Left ventricle myocardium inferior (tissue), 1 donor: ENCODE measurements around the gene CLSTN1. TPM values are rescaled to one million over a fixed set of nuclear protein-coding genes. Genes with fewer than 3 reads are reported as not detected.

ENCODE experiments used
- DNase-seq: peaks from one replicate; pipeline ENCODE4 v3.0.0-alpha.2; 2020
- H3K27ac ChIP-seq: fragments of 200-600 bp; replicated peaks from 2 replicates; pipeline ENCODE4 v1.8.0; 2021
- H3K27me3 ChIP-seq: fragments of 200-600 bp; 2 replicates; pipeline ENCODE4 v1.8.0; 2021; ENCODE audit warnings: low read depth
- H3K36me3 ChIP-seq: fragments of 200-600 bp; 2 replicates; pipeline ENCODE4 v1.8.0; 2021
- H3K4me1 ChIP-seq: fragments of 200-600 bp; 2 replicates; pipeline ENCODE4 v1.8.0; 2021
- H3K4me3 ChIP-seq: fragments of 200-600 bp; 2 replicates; pipeline ENCODE4 v1.8.0; 2021; ENCODE audit warnings: mild to moderate bottlenecking, moderate library complexity
- H3K9me3 ChIP-seq: fragments of 200-600 bp; replicated peaks from 2 replicates; pipeline ENCODE4 v1.8.0; 2021
- intact Hi-C: fragments of 100-400 bp; cut with micrococcal nuclease; formaldehyde crosslinking; loops from one replicate; pipeline ENCODE4 v1.11.0; 2022
- total RNA-seq: library from RNA; stranded (reverse); fragmentation: NEBNext Ultra II Directional; extraction: Animal tissue kit (Norgen Biotek cat#: 25700); gene quantifications from one replicate; pipeline ENCODE4 v1.2.1, GENCODE V29; 2021
- TF ChIP-seq, protein P1 (sequence below): fragments of 200-600 bp; IDR thresholded peaks from 2 replicates; pipeline ENCODE4 v1.8.0; 2021; ENCODE audit warnings: antibody characterized with exemption, mild to moderate bottlenecking, borderline replicate concordance
- donor health status: DM: no; HTN: yes; CAD: no; lungs with severe emphysema.

CLSTN1 gene
- total RNA-seq, 1 donor from 2014 or later: 63.5 TPM

- Histone ChIP-seq H3K4me1 (no peaks in the 10 kb centered on the region), H3K27ac (no peak overlapping the region), H3K36me3 (no peaks in the 10 kb centered on the region), H3K4me3 (no peak overlapping the region), H3K9me3 (no peaks in the 10 kb centered on the region), H3K27me3 (no peaks in the 10 kb centered on the region)
- TF ChIP-seq, protein P1, sequence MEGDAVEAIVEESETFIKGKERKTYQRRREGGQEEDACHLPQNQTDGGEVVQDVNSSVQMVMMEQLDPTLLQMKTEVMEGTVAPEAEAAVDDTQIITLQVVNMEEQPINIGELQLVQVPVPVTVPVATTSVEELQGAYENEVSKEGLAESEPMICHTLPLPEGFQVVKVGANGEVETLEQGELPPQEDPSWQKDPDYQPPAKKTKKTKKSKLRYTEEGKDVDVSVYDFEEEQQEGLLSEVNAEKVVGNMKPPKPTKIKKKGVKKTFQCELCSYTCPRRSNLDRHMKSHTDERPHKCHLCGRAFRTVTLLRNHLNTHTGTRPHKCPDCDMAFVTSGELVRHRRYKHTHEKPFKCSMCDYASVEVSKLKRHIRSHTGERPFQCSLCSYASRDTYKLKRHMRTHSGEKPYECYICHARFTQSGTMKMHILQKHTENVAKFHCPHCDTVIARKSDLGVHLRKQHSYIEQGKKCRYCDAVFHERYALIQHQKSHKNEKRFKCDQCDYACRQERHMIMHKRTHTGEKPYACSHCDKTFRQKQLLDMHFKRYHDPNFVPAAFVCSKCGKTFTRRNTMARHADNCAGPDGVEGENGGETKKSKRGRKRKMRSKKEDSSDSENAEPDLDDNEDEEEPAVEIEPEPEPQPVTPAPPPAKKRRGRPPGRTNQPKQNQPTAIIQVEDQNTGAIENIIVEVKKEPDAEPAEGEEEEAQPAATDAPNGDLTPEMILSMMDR: peak; percentile 74
- intact Hi-C loops: no loop called here
- DNase-seq: no peak
These were observed 39.1 kb downstream of the CLSTN1 start for GRCh38 chr1:9784508-9785133.

DNA sequence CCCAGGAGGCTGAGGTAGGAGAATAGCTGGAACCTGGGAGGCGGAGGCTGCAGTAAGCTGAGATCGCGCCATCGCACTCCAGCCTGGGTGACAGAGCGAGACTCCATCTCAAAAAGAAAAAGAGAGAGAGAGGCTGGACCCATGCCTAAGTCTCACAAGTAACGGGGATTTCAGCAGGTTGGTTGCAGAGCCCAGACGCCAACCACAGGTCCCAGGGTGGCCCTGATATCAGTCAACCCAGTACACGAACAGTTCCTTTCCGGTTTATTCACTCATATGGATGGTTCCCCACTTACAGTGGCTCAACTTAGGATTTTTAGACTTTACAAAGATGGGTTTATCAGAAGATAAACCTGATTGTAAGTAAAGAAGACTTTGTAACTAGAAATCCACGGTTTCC, 40.9 kb downstream of the CLSTN1 start:
- Histone ChIP-seq H3K4me3 (no peak overlapping the region), H3K27ac (no peak overlapping the region), H3K36me3 (no peaks in the 10 kb centered on the region), H3K9me3 (no peaks in the 10 kb centered on the region), H3K27me3 (no peaks in the 10 kb centered on the region), H3K4me1 (no peaks in the 10 kb centered on the region)
- no peak for DNase-seq
- intact Hi-C loops: no loop called here
- TF ChIP-seq, protein P1: no peak

GRCh38 chr1:9782116-9782751, 41.5 kb downstream of the CLSTN1 start:
- H3K36me3 ChIP-seq: no peaks in the 10 kb centered on the region
- H3K4me1 ChIP-seq: no peaks in the 10 kb centered on the region
- intact Hi-C loops: no loop called here
- no peaks in the 10 kb centered on the region for H3K27me3 ChIP-seq
- no peaks in the 10 kb centered on the region for H3K9me3 ChIP-seq
- no peak for DNase-seq
- TF ChIP-seq, protein P1: no peak
- H3K4me3 ChIP-seq: no peak overlapping the region
- no peak overlapping the region for H3K27ac ChIP-seq

- intact Hi-C loops: no loop called here
- no peak for DNase-seq
- H3K27me3 ChIP-seq: no peaks in the 10 kb centered on the region
These were observed 43.1 kb downstream of the CLSTN1 start for GRCh38 chr1:9780554-9781110.

GRCh38 chr1:9778905-9779304, 44.9 kb downstream of the CLSTN1 start:
- no peak for DNase-seq
- intact Hi-C loops: no loop called here

More at GRCh38 chr1:9780554-9781110, 43.1 kb downstream of the CLSTN1 start:
- no peaks in the 10 kb centered on the region for H3K9me3 ChIP-seq
- H3K36me3 ChIP-seq: no peaks in the 10 kb centered on the region
- no peak overlapping the region for H3K4me3 ChIP-seq
- TF ChIP-seq, protein P1: no peak
- H3K4me1 ChIP-seq: no peaks in the 10 kb centered on the region
- no peak overlapping the region for H3K27ac ChIP-seq

More at GRCh38 chr1:9778905-9779304, 44.9 kb downstream of the CLSTN1 start:
- H3K4me1 ChIP-seq: no peaks in the 10 kb centered on the region
- H3K27ac ChIP-seq: no peak overlapping the region
- H3K36me3 ChIP-seq: no peaks in the 10 kb centered on the region
- no peak overlapping the region for H3K4me3 ChIP-seq
- H3K9me3 ChIP-seq: no peaks in the 10 kb centered on the region
- TF ChIP-seq, protein P1: no peak
- H3K27me3 ChIP-seq: no peaks in the 10 kb centered on the region
